Endodermal cell (in vitro differentiated cells): Measurements from ENCODE around the gene PPEF1. TPM values are rescaled to one million over a fixed set of nuclear protein-coding genes. Genes with fewer than 3 reads are reported as not detected.
"Not testable (repeated sequence)": the region's sequence is repeated elsewhere in the genome, so short reads cannot be mapped to it uniquely, and the experiment has no call there.

Experiments used
- DNase-seq: peaks from one replicate; pipeline ENCODE4 v3.0.0-alpha.2; 2017
- H3K27ac ChIP-seq: 2 replicates; pipeline ENCODE4 v1.5.1; 2013; ENCODE audit warnings: mild to moderate bottlenecking, low read depth, low read length, moderate library complexity
- H3K27me3 ChIP-seq: 2 replicates; pipeline ENCODE4 v1.6.1; 2013; ENCODE audit warnings: mild to moderate bottlenecking, low read length, moderate library complexity; ENCODE audit not compliant: insufficient read depth, control insufficient read depth, poor library complexity, severe bottlenecking
- H3K36me3 ChIP-seq: 2 replicates; pipeline ENCODE4 v1.7.0; 2013; ENCODE audit warnings: mild to moderate bottlenecking, low read length, moderate library complexity; ENCODE audit not compliant: control insufficient read depth, insufficient read depth
- H3K4me1 ChIP-seq: one replicate; pipeline ENCODE4 v1.7.0; 2013; ENCODE audit warnings: low read length; ENCODE audit not compliant: control insufficient read depth, insufficient read depth
- H3K4me3 ChIP-seq: 2 replicates; pipeline ENCODE4 v1.5.1; 2013; ENCODE audit warnings: mild to moderate bottlenecking, low read length, moderate library complexity
- H3K9ac ChIP-seq: 2 replicates; pipeline ENCODE4 v1.6.1; 2013; ENCODE audit warnings: mild to moderate bottlenecking, low read length, moderate library complexity; ENCODE audit not compliant: poor library complexity, severe bottlenecking; ENCODE audit errors: extremely low read depth
- H3K9me3 ChIP-seq: 2 replicates; pipeline ENCODE4 v1.6.1; 2013; ENCODE audit warnings: mild to moderate bottlenecking, low read length, moderate library complexity; ENCODE audit not compliant: control insufficient read depth
- H3K27ac Mint-ChIP-seq: 2 replicates; pipeline ENCODE4 v1.8.0; 2020; ENCODE audit warnings: mixed read lengths
- H3K27me3 Mint-ChIP-seq: 2 replicates; pipeline ENCODE4 v1.8.0; 2021; ENCODE audit warnings: mild to moderate bottlenecking, mixed read lengths; ENCODE audit not compliant: insufficient read depth
- H3K36me3 Mint-ChIP-seq: 2 replicates; pipeline ENCODE4 v1.8.0; 2020; ENCODE audit warnings: low read depth, mixed read lengths
- H3K4me1 Mint-ChIP-seq: 2 replicates; pipeline ENCODE4 v1.8.0; 2020; ENCODE audit warnings: mixed read lengths
- H3K4me3 Mint-ChIP-seq: 2 replicates; pipeline ENCODE4 v1.8.0; 2020; ENCODE audit warnings: mild to moderate bottlenecking, moderate library complexity, mixed read lengths
- H3K9me3 Mint-ChIP-seq: 2 replicates; pipeline ENCODE4 v1.8.0; 2020; ENCODE audit warnings: mild to moderate bottlenecking, mixed read lengths
- WGBS, 2 experiments: methylation state at CpG; one replicate each; pipeline versions ENCODE4 v1.1.5 to v1.1.7; 2013; ENCODE audit warnings: missing lambda C conversion rate in 2 of 2, mixed read lengths in 1 of 2; ENCODE audit not compliant: insufficient coverage in 1 of 2, insufficient read length in 1 of 2; 5-methylcytosine and 5-hydroxymethylcytosine counted together
- total RNA-seq, 2 donors: library from RNA; stranded (reverse); fragmentation: NEBNext Ultra II Directional in 1 of 2; extraction: Animal tissue kit (Norgen Biotek cat#: 25700) in 1 of 2; gene quantifications; 2 replicates in 1 of 2; 3 replicates in 1 of 2; pipeline ENCODE4 v1.2.1, GENCODE V29; 2021
- TF ChIP-seq, protein P1 (sequence below): fragments of 200-600 bp; sonication (generic); conservative IDR thresholded peaks from 2 replicates; pipeline ENCODE4 v1.5.0; 2021; ENCODE audit warnings: antibody characterized with exemption, mild to moderate bottlenecking

The PPEF1 gene
- total RNA-seq, 2 donors from 2014 or later, result 0.81 to 4.4 TPM

DNA sequence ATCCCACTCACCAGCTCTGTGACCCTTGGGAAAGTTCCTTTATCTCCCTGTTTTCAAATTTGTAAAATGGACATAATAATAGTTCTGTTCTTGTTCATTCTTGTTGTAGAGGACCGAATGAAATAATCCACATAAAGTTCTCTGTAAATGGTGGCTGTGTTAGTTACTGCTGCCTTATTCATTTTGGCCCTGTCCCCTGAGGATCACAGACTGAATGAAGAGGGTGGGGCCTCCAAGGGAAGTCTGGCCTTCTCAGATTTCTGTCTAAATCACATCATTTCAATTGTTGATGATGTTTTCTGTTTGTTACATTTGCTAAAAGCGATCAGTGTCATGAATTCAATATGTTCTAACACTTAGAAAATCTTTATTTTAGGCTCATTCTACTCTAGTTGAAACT lies 117.9 kb downstream of the PPEF1 start:
- 75 to 100% methylated on average over 1 of the region's 2 CpGs for WGBS, 2 experiments
- H3K9me3 Mint-ChIP-seq, result peaks cover 67% of the 10 kb centered on the region
- H3K27me3 Mint-ChIP-seq, result no peaks in the 10 kb centered on the region
- H3K27ac Mint-ChIP-seq, result no peak overlapping the region
- Histone ChIP-seq H3K27me3 (no peaks in the 10 kb centered on the region), H3K36me3 (no peaks in the 10 kb centered on the region), H3K9ac (no peak overlapping the region), H3K4me3 (no peak overlapping the region), H3K9me3 (peaks cover 9% of the 10 kb centered on the region), H3K27ac (no peak overlapping the region), H3K4me1 (no peaks in the 10 kb centered on the region)
- DNase-seq, result no peak
- TF ChIP-seq, protein P1, sequence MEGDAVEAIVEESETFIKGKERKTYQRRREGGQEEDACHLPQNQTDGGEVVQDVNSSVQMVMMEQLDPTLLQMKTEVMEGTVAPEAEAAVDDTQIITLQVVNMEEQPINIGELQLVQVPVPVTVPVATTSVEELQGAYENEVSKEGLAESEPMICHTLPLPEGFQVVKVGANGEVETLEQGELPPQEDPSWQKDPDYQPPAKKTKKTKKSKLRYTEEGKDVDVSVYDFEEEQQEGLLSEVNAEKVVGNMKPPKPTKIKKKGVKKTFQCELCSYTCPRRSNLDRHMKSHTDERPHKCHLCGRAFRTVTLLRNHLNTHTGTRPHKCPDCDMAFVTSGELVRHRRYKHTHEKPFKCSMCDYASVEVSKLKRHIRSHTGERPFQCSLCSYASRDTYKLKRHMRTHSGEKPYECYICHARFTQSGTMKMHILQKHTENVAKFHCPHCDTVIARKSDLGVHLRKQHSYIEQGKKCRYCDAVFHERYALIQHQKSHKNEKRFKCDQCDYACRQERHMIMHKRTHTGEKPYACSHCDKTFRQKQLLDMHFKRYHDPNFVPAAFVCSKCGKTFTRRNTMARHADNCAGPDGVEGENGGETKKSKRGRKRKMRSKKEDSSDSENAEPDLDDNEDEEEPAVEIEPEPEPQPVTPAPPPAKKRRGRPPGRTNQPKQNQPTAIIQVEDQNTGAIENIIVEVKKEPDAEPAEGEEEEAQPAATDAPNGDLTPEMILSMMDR, result no peak
- no peak overlapping the region for H3K4me3 Mint-ChIP-seq
- H3K36me3 Mint-ChIP-seq, result no peaks in the 10 kb centered on the region
- H3K4me1 Mint-ChIP-seq, result no peaks in the 10 kb centered on the region

DNA sequence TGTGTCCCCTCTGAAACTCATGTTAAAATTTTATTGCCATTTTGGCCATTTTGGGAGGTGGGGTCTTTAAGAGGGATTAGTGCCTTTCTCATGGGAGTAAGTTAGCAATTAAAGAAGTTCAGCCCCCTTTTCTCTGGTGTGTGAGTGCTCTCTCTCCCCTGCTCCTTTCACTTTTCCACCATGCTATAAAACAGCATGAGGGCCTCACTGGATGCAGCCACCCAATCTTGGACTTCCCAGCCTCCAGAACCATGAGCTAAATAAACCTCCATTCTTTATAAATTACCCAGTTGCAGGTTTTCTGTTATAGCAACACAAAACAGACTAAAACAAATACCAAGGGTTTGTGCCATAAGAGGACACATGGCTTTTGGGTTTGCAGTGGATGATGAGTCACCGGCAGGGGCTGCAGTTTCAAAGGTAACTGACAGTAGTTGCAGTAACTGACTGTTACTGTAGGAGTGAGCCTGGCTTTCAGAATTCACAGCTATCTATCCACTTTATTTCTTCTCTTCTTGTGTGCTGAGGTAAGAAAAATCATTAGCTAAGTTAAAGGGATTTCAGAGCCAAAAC lies 121.5 kb downstream of the PPEF1 start:
- no peak for DNase-seq
- H3K9me3 ChIP-seq, result peaks cover 9% of the 10 kb centered on the region
- H3K36me3 ChIP-seq, result no peaks in the 10 kb centered on the region
- H3K27me3 ChIP-seq, result no peaks in the 10 kb centered on the region
- Mint-ChIP-seq H3K4me1 (no peaks in the 10 kb centered on the region), H3K4me3 (no peak overlapping the region), H3K27me3 (peaks cover 2% of the 10 kb centered on the region), H3K9me3 (peaks cover 67% of the 10 kb centered on the region), H3K36me3 (no peaks in the 10 kb centered on the region), H3K27ac (no peak overlapping the region)
- no peaks in the 10 kb centered on the region for H3K4me1 ChIP-seq
- no peak overlapping the region for H3K27ac ChIP-seq
- no peak overlapping the region for H3K4me3 ChIP-seq
- TF ChIP-seq, protein P1, result no peak
- no peak overlapping the region for H3K9ac ChIP-seq
- WGBS, 2 experiments, result 71% methylated on average over 1 of the region's 1 CpG; no CpG with 5 or more reads in 1 of the 2 experiments

DNA sequence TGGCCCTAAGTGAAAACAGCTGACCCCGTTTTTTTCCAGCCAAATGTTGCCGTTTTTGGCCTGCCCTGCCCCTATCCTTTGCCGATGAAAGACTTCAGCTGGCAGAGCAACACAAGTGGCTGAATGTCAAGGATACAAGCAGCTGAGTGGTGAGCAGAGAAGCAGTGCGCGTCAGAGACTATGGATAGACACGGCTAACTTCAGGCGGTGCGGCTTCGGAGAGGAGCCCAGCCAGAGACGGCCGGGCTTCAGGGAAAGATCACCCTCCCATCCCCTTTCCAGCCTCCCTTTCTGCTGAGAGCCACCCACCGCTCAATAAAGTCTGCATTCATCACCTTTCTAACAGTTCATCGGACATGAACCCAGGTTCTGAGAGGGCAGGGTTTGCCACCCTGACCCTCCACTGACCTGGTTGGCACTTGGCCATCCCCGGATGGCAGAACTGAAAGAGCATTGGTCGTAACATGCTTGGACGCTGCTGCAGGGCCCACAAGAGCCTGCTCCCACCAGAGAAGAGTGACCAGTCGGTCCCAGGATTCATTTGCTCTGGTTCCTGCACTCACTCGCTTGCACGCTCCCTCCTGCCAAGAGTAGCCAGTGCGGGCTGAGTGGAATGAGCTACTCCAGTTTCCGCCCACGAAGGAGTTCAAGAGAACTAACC lies 125.8 kb downstream of the PPEF1 start:
- Mint-ChIP-seq H3K9me3 (peaks cover 60% of the 10 kb centered on the region), H3K27ac (no peak overlapping the region), H3K27me3 (peaks cover 2% of the 10 kb centered on the region), H3K4me1 (no peaks in the 10 kb centered on the region), H3K36me3 (no peaks in the 10 kb centered on the region), H3K4me3 (no peak overlapping the region)
- WGBS, 2 experiments, result 86 to 90% methylated on average over 8 to 22 of the region's 22 CpGs
- Histone ChIP-seq H3K36me3 (no peaks in the 10 kb centered on the region), H3K4me1 (no peaks in the 10 kb centered on the region), H3K27ac (no peak overlapping the region), H3K4me3 (no peak overlapping the region), H3K9me3 (peaks cover 9% of the 10 kb centered on the region), H3K27me3 (no peaks in the 10 kb centered on the region), H3K9ac (no peak overlapping the region)
- TF ChIP-seq, protein P1, result no peak
- no peak for DNase-seq

DNA sequence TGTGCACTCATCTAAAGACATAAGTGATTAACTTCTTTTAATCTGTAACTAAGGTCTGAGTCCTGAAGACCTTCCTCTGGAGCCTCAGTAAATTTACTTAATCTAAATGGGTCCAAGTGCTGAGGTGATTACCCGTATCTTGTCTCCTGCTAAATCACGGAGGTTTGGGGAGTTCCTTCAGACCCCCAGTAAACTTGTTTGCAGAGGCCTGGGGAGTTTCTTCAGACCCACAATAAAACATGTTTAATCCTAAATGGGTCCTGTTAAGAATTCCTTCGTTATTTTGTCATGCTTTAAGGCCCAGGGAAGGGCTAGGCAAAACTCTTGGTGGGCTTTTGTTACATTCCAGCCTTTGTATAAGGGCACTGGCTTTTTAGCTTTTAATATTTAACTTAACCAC lies 140.5 kb downstream of the PPEF1 start:
- not testable (repeated sequence) for H3K4me3 Mint-ChIP-seq, H3K27me3 Mint-ChIP-seq, H3K36me3 ChIP-seq, H3K4me1 ChIP-seq, H3K27ac ChIP-seq, DNase-seq, H3K4me3 ChIP-seq, H3K9ac ChIP-seq, H3K27me3 ChIP-seq, H3K4me1 Mint-ChIP-seq, H3K36me3 Mint-ChIP-seq, H3K27ac Mint-ChIP-seq
- H3K9me3 Mint-ChIP-seq, result peaks cover 90% of the 10 kb centered on the region
- peaks cover 14% of the 10 kb centered on the region for H3K9me3 ChIP-seq
- 89 to 100% methylated on average over 2 to 3 of the region's 3 CpGs for WGBS, 2 experiments
